DMS 273 treated with DMSO at 0.1 percent for 48 hours (cell line): Measurements from ENCODE around the gene NMUR1.
A peak's percentile ranks its signal among the peaks of the same experiment; 100 is the strongest.
"Not testable (repeated sequence)": the region's sequence is repeated elsewhere in the genome, so short reads cannot be mapped to it uniquely, and the experiment has no call there.

Experiments
- DNase-seq: peaks from one replicate; lab custom pipeline; 2025; lab: John Stamatoyannopoulos, UW

Gene NMUR1, protein sequence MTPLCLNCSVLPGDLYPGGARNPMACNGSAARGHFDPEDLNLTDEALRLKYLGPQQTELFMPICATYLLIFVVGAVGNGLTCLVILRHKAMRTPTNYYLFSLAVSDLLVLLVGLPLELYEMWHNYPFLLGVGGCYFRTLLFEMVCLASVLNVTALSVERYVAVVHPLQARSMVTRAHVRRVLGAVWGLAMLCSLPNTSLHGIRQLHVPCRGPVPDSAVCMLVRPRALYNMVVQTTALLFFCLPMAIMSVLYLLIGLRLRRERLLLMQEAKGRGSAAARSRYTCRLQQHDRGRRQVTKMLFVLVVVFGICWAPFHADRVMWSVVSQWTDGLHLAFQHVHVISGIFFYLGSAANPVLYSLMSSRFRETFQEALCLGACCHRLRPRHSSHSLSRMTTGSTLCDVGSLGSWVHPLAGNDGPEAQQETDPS

DNA sequence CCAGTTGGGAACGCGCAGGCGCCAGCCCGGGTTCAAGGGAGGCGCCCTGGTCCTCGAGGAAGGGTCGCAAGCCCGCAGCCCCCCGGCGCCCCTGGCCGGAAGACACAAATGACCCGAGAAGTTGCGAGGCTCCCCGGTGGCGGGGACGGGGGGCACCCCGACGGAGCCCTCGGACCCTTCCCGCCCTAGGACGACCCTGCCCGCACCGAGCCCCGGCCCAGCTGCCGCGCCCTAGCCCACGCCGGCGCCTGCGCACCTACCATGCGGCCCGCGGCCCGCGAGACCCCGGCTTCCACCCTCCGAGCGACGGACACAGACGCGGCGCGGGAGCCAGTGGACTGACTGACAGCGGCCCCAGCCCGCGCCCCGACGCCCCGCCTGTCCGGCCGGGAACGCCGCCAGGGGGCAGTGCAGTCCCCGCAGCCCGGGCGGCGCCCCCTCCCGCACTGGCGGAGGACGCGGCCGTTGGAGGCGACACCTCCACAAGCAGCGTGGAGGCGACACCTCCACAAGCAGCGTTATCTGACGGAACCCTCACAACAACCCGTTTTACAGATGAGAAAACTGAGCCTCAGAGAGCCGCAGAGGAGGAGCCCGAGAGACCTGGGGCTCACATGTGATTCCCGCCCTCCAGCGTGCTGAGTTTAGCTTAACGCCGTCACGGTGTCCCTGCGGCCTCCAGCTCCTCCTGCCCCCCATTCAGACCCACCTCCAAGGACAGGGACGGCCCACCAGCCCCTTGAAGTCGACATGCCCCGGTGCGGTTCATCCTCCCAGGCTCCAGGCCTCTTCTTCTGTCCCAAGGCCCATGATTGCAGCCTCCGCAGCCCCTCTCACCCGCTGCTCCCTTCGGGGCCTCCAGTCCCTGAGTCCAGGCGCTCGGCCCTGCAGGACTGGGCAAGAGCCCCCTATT lies at the start of gene NMUR1:
TSS of gene NMUR1 (minus strand) at position 347 of the 913 bp plus-strand sequence. CDS start at position 263, 84 bp downstream.
- no peak for DNase-seq

DNA sequence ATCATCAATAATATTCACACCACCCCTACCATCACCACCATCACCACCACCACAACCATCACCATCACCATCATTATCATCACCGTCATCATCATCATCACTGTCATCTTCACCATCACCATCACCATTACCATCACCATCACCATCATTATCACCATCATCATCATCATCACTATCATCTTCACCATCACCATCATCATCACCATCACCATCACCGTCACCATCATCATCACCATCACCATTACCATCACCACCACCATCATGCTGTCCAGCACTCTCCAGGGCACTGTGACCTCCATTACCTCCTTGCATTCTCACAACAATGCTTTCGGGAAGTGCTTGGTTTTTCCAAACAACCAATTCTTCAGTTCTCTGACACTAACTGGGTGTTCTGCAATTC lies 49.3 kb upstream of the NMUR1 start:
- no peak for DNase-seq

DNA sequence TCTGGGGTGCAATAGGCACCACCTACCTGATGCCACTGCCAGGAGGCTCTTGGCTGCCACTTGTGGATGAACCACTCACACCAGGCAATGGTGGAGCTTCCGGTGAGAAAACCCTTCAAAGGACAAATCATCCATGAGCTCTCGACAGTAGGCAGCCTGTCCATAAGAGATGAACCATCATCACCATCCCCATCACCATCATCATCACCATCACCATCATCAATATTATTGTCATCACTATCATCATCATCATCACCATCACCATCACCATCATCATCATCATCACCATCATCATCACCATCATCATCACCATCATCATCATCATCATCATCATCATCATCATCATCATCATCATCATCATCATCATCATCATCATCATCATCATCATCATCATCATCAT lies 48.4 kb upstream of the NMUR1 start:
- DNase-seq: not testable (repeated sequence)

DNA sequence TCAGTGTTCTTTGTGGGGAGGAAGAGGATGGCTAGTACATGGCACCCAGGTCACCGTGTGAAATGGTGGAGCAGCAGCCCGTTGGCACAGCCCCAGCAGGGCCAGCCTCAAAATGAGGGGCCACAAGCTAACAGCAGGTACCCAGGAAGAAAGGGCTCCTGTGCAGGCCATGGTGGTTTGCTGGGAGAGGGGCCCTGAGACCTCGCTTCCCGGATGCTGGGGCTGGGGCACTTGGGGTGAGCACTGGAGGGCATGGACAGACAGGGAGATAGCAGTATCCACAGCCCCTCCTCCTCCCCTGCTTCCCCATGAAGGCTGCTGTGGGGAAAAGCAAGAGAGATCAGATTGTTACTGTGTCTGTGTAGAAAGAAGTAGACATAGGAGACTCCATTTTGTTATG lies 46.2 kb upstream of the NMUR1 start:
- no peak for DNase-seq

DNA sequence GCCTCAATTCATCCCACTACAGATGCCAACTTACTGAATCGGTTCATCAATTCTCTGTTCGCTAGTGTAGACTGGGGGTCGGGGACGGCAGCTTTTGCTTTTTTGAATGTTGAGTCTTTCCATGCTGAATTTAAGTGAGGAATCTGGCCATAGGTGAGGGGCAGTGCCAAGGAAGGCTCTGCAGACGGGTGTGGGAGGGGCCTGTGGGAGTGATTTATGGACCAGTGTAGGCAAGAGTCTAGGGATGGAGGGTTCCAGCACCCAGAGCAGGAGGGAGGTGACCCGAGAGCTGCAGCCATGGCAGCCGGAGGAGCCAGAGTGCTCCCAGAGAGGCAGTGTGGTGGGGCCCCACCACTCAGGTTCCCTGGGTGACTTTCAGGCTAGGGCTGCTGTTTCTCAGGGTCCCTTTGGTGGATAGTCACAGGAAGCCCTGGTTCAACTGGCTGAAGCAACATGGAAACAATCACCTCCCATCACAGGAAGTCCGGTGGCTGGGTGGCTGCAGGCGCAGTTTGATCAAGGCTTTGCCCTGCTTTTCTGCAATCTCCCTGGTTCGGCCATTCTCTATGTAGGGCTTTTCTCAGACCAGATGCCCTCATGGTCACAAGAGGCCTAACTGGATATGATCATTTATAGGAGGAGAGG lies 45.5 kb upstream of the NMUR1 start:
- no peak for DNase-seq

DNA sequence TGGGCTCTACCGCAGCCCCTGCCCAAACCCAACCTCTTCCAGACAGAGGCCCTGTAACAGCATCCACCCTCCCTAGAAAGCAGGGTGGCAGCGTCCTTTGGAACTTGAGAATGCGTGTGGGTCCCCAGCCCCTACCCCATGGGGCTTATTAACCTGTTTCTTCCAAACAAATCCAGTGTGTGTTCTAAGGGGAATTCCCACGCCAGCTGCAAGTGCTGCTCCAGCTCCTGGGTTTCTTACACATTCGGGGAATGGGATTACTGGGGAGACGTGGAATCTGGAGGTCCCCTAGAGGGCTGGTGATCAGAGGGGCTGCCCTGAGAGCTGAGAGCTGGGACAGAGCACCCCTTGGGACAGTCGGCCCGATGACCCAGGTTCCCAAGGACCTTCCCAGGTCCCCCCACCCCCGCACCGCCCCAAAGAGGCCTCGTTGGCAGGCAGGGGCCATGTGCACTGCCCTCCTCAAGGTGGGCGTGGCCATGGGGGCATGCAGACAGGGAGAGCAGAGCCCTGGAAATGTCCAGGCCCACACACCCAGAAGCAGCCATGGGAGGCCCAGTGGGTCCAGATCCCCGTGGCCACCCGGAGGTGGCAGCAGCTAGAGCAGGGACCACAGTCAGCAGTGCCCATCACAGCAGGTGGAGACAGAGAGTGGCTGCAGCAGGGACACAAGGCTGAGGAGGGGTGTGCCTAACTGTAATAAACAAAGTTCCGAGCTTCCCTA lies 43.6 kb upstream of the NMUR1 start:
- DNase-seq: no peak

DNA sequence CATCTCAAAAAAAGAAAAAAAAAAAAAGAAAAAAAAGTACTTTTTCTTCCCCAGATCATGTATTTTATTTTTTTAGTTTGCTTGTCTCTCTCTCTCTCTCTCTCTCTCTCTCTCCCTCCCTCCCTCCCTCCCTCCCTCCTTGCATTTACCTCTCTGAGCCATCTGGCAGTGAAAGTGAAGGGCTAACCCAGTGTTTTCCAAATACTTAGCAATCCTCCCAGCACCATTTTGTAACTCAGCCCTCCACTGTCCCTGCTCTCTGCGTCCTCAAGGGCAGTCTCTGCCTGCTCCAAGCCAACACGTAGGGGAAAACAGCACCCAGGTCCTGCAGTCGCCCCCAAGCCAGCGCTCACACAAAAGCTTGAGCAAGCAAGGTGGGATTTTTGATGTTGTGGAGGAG lies 42.9 kb upstream of the NMUR1 start:
- no peak for DNase-seq

DNA sequence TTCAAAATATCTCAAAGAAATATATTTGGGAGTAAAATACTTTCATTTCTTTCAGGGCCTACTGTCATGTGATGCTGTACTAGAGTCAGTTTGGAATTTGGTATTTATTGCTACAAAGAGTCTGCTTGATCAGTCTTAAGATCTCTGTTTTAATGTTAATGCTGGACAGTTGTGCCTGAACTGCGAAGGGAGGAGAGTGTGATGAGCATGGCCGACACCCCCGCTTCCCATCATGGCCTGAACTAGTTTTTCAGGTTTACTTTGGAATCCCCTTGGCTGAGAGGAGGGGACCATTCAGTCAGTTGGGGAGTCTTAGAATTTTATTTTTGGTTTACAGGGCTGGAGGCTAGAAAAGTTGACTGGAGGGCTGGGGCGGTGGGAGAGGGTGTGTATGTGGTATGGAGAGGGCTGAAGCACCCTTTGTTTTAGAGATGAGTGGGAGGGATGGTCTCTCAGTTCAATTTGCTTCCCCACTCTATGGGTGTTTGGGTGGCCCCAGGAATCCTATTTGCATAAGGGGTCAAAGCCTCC lies 41.5 kb upstream of the NMUR1 start:
- no peak for DNase-seq

DNA sequence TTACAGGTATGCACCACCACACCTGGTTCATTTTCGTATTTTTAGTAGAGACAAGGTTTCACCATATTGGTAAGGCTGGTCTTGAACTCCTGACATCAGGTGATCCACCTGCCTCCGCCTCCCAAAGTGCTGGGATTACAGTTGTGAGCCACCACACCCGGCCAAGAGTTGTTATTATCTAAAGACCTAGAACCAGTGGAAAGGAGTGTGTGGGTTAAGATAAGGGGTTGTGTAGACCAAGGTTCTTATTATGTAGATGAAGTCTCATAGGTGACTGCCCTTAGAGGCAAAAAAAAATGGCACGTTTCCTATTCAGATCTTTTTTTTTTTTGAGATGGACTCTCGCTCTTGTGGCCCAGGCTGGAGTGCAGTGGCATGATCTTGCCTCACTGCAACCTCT lies 40.7 kb upstream of the NMUR1 start:
- not testable (repeated sequence) for DNase-seq

DNA sequence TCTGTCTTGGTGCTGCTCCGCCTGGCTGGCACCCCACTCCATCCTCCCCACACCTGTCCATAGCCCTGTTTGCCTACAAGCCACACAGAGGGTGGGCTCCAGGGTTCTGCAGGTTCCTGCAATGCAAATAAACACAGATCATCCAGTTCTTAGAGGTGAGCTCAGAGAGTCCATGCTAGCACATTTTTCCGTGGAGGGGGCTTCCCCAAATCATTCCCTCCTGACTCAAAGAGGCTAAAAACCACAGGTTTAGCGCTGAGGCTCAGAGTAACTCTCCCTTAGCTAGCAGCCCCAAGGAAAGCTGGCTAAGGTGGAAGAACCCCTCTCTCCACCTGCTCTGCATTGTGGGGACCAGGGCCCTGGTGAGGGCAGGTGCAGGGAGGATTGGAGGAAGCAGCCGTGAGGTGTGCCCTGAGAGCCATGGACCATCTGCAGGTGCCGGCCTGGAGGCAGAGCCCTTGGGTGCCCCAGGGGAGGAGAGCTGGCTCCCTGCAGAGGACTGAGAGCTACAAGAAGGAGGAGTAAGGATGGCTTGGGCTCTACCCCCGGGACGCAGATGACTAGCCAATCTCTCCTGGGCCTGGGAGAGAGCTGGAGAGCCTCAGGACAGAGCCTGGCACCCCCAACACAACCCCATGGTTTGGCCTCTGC lies 38.7 kb upstream of the NMUR1 start:
- DNase-seq: no peak

DNA sequence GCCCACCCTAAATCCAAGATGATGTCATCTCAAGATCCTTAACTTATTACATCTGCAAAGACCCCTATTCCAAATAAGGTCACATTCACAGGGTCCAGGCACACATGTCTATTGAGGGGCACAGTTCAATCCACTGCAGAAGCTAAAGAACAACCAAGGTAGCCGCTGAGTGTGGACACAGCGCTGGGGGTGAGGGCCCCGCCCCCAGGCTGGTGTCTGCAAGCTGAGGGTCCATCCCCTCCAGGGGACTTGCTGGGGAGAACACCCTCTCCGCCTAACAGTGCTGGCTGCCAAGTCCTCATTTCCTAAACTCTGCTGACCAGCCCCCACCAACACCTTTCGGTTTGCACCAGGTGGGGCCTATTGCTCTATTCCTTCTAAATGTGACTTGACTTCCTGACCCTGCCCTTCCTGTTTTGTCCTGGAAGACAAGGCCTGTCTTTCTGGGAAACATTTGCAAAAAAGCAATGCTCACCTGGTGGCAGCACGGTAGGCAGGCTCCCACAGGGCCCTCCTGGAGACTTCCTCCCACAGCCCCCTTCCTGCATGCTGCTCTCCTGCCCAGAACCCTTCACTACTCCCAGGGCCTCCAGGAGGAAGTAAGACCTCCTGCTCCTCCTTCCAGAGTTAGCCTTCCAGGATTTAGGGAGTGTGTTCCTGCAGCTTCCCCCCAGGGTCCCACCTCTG lies 38.0 kb upstream of the NMUR1 start:
- DNase-seq: no peak

DNA sequence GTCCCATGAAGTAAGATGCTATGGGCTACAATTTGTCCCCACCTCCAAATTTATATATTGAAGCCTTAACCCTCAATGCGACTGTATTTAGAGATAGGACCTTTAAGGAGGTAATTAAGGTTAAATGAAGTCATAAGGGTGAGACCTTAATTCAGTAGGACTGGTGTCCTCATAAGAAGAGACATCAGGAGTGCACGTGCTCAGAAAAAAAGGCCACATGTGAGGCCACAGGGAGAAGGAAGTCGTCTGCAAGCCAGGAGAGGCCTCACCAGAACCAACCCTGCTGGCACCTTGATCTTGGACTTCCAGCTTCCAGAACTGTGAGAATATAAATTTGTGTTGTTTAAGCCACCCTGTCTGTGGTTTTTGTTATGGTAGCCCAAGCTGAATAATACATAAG lies 36.9 kb upstream of the NMUR1 start:
- DNase-seq: no peak

DNA sequence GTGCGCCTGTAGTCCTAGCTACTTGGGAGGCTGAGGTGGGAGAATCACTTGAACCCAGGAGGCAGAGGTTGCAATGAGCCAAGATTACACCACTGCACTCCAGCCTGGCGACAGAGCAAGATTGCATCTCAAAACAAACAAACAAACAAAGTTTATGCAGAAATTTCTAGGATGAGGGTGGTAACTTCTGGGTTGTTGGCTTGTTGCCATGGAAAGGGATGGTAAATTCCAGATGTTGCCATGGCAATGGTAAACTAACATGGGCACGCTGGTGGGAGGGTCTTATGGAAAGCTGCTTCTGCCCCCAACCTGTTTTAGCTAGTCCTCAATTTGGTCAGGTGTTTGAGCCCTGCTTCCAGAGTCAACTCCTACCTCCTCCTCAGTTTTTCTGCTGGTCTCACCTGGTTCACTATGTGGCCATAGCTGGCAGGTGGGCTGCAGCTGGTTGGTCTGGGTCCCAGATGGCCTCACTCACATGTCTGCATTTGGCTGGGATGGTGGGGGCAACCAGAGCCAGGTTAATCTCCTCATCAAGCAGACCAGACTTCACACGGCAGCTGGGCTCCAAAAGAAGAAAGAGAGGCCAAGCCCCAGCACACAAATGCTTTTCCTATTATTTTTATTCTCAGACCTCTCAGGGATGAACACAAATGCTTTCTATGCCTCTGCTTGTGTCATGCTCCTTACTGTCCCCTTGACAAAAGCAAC lies 35.8 kb upstream of the NMUR1 start:
- no peak for DNase-seq

DNA sequence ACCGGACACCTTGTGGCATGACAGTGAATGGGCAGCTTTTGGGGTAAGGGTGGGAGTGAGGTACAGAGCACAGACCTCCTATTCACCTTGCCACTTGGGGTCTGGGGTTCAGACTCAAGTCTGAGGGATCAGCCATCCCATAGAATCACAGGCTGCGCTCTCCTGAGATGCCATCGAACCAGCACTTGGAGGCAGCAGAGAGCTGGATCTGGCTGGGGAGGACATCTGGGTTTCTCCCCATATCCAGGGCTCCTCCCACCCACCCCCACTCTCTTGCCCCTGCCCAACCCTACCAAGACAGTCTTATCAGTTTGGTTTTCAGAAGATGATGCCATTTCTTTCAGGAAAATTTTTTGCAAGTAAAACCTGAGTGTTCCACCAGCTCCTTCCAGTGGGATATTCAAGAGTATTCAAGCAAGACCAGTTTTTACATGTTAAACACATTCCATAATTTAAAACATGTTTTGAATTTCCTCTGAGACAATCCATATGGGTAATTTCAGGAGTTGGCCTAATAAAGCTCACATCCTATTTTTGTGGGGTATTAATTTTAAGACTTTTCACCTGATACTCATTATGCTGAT lies 33.2 kb upstream of the NMUR1 start:
- DNase-seq: peak; percentile 25

DNA sequence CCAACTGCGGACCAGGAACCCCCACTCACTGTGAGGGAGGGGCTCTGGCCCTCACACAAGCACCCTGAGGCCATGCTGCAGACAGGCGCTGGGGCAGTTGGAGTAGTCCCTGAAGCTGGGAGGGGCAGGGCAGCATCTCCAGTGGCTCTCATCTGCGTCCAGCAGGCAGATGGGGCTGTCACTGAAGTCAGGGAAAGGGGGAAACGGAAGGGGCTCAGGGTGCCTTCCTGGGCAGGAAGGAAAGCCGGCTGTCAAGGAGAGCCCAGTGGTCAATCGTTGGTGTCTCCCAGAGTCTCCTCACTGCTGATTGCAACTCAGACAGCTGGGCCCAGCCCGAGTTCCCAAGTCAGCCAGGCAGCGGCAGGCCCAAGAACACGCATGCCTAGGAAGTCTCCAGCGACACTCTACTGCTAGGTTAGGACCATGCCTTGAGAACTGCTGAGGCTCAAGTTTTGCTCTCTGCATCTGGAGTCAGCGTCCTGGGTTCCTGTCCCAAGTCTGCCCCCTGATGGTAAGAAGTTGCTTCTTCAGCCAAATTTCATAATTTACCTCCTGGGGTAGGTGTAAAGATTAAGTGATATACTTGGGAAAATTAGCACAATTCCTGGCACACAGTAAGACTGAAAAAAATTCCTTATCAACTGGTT lies 27.4 kb upstream of the NMUR1 start:
- DNase-seq: peak; percentile 40

DNA sequence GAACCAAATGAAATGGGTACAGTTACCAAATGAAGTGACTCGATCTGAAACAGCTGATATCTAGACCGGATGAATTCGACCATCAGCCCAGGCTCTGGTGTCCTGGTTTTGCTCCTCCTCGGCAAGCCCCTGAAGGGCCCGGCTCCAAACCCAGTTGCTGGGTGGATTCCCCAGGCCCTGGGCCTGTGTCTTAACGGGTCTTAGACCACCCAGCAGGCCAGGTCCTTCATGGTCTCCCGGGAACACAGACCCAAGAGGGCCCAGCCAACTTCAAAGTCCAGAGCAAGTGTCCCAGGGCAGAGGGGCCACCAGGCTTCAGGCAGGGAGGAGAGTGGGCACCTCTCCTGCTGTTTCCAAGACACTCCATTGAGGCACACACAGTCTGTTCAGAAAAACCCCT lies 26.7 kb upstream of the NMUR1 start:
- DNase-seq: no peak

DNA sequence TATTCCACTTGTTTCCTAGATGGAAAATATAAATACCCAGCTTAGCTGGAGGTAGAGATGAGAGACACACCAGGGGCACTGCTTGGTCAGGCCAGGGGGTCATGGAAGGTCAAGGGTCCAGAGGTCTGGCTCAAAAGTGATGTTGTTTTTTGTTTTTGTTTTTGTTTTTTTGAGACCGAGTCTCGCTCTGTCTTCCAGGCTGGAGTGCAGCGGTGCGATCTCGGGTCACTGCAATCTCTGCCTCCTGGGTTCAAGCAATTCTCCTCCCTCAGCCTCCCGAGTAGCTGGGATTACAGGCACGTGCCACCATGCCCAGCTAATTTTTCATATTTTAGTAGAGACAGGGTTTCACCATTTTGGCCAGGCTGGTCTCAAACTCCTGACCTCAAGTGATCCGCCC lies 26.3 kb upstream of the NMUR1 start:
- not testable (repeated sequence) for DNase-seq

DNA sequence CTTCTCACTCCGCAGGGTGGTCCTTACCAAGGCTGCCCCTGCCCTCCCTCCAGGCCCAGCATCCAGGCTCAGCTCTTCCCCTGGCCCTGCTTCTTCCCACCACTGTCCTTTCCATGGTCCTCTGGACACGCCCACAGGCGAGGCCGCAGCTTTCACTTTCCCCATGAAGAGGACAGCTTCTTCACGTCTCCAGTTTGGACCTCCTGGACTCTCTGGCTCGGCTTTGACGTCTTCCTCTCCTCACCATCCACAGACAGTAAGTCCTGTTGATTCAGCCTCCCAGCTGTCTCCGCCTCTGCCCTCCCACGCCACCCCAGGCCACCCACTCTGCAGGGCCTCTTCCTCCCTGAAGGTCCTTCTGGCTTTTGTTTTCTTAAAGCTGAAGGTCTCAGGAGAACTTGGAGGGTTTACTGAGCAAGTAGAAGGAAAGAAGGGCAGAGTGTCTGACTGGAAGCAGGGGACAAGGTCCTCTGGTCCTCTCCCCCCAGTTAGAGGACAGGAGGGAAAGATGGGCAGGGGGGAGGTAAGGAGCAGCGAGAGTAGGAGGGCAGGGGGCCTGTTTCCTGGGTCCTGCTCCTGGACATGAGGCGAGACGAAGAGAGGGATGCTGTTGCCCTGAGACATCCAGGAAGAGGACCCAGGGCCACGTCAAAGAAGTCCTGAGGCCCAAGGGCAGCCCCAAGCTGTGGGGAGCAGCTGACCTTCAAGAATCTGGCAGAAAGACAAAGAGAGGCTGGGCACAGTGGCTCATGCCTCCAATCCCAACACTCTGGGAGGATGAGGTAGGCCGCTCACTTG lies 24.7 kb upstream of the NMUR1 start:
- no peak for DNase-seq
